Central memory CD8-positive, alpha-beta T cell (primary cell): ENCODE data around the gene MAGEA2.
"Not testable (repeated sequence)": the region's sequence is repeated elsewhere in the genome, so short reads cannot be mapped to it uniquely, and the experiment has no call there.

ENCODE experiments used
- ATAC-seq: fragments of 150-1000 bp; cut with Tn5 transposase; replicated peaks from 2 replicates; pipeline ENCODE4 v1.10.0; 2022; ENCODE audit warnings: mild to moderate bottlenecking, moderate FRiP score, moderate number of reproducible peaks; ENCODE audit not compliant: poor library complexity, severe bottlenecking; ENCODE audit errors: extremely low read depth
- DNase-seq, 2 donors: peaks; one replicate each; pipeline ENCODE4 v3.0.0; 2021; ENCODE audit warnings: low spot score in 2 of 2
- H3K27ac Mint-ChIP-seq: one replicate; pipeline ENCODE4 v1.8.0; 2022; ENCODE audit warnings: low read depth, mild to moderate bottlenecking, moderate library complexity, mixed read lengths
- H3K27me3 Mint-ChIP-seq: one replicate; pipeline ENCODE4 v1.8.0; 2022; ENCODE audit warnings: mixed read lengths
- H3K36me3 Mint-ChIP-seq: one replicate; pipeline ENCODE4 v1.8.0; 2022; ENCODE audit warnings: mild to moderate bottlenecking, moderate library complexity, mixed read lengths; ENCODE audit not compliant: insufficient read depth
- H3K4me1 Mint-ChIP-seq: one replicate; pipeline ENCODE4 v1.8.0; 2022; ENCODE audit warnings: mixed read lengths
- H3K4me3 Mint-ChIP-seq: one replicate; pipeline ENCODE4 v1.8.0; 2022; ENCODE audit warnings: mild to moderate bottlenecking, moderate library complexity, mixed read lengths
- H3K9me3 Mint-ChIP-seq: one replicate; pipeline ENCODE4 v1.8.0; 2022; ENCODE audit warnings: mixed read lengths

MAGEA2 gene

GRCh38 chrX:152735101-152735500 lies 18.5 kb downstream of the MAGEA2 start:
- Mint-ChIP-seq H3K27me3 (no peaks in the 10 kb centered on the region), H3K4me3 (no peak overlapping the region), H3K4me1 (no peaks in the 10 kb centered on the region), H3K27ac (no peak overlapping the region), H3K9me3 (no peaks in the 10 kb centered on the region), H3K36me3 (no peaks in the 10 kb centered on the region)
- ATAC-seq, result no peak
- DNase-seq, result no peak

GRCh38 chrX:152734143-152734858 lies 19.3 kb downstream of the MAGEA2 start:
- H3K4me1 Mint-ChIP-seq, H3K4me3 Mint-ChIP-seq, ATAC-seq, H3K36me3 Mint-ChIP-seq, H3K27me3 Mint-ChIP-seq, DNase-seq, H3K27ac Mint-ChIP-seq, H3K9me3 Mint-ChIP-seq: not testable (repeated sequence)

GRCh38 chrX:152733261-152733975 lies 20.2 kb downstream of the MAGEA2 start, which contains the start of the genes CSAG1 and MAGEA12:
CSAG1 (minus strand) TSS chrX:152733721; CDS start chrX:152732460, 1,261 bp downstream.
MAGEA12 (plus strand) TSS chrX:152733757; CDS start chrX:152736162, 2,405 bp downstream.
- Mint-ChIP-seq H3K4me3 (no peak within 1 kb of the TSS), H3K9me3 (no peaks in the 10 kb centered on the region), H3K27ac (no peak within 1 kb of the TSS), H3K4me1 (no peaks in the 10 kb centered on the region), H3K36me3 (no peaks in the 10 kb centered on the region), H3K27me3 (no peaks in the 10 kb centered on the region)
- ATAC-seq, result no peak
- no peak for DNase-seq

- H3K4me1 Mint-ChIP-seq, result no peaks in the 10 kb centered on the region
- DNase-seq (no peak), ATAC-seq (no peak)
- no peak overlapping the region for H3K27ac Mint-ChIP-seq
- no peak overlapping the region for H3K4me3 Mint-ChIP-seq
- H3K9me3 Mint-ChIP-seq, result no peaks in the 10 kb centered on the region
- H3K36me3 Mint-ChIP-seq, result no peaks in the 10 kb centered on the region
- H3K27me3 Mint-ChIP-seq, result peaks cover 13% of the 10 kb centered on the region
Measured at GRCh38 chrX:152725409-152725808, 28.2 kb downstream of the MAGEA2 start.

GRCh38 chrX:152713815-152714787 lies 39.5 kb downstream of the MAGEA2 start, which contains the start of gene MAGEA2B:
MAGEA2B (plus strand) TSS chrX:152714628; CDS start chrX:152717107, 2,479 bp downstream.
- H3K4me3 Mint-ChIP-seq, DNase-seq, H3K27me3 Mint-ChIP-seq, H3K27ac Mint-ChIP-seq, H3K4me1 Mint-ChIP-seq, ATAC-seq, H3K36me3 Mint-ChIP-seq, H3K9me3 Mint-ChIP-seq: not testable (repeated sequence)

GRCh38 chrX:152713195-152713594 lies 40.4 kb downstream of the MAGEA2 start:
- not testable (repeated sequence) for H3K4me1 Mint-ChIP-seq, DNase-seq, ATAC-seq, H3K36me3 Mint-ChIP-seq, H3K9me3 Mint-ChIP-seq, H3K27me3 Mint-ChIP-seq, H3K27ac Mint-ChIP-seq, H3K4me3 Mint-ChIP-seq

GRCh38 chrX:152709173-152709572 lies 44.5 kb downstream of the MAGEA2 start, which contains the start of gene CSAG2:
CSAG2 (minus strand) TSS chrX:152709273; CDS start chrX:152709112, 161 bp downstream.
- not testable (repeated sequence) for H3K4me3 Mint-ChIP-seq, DNase-seq, H3K9me3 Mint-ChIP-seq, H3K4me1 Mint-ChIP-seq, H3K36me3 Mint-ChIP-seq, H3K27ac Mint-ChIP-seq, ATAC-seq, H3K27me3 Mint-ChIP-seq

GRCh38 chrX:152706500-152706899 lies 47.1 kb downstream of the MAGEA2 start:
- H3K27ac Mint-ChIP-seq, ATAC-seq, DNase-seq: not testable (repeated sequence)

GRCh38 chrX:152700390-152700789 lies 53.3 kb downstream of the MAGEA2 start:
- H3K9me3 Mint-ChIP-seq, H3K4me1 Mint-ChIP-seq, H3K27ac Mint-ChIP-seq, DNase-seq, H3K36me3 Mint-ChIP-seq, H3K4me3 Mint-ChIP-seq, H3K27me3 Mint-ChIP-seq, ATAC-seq: not testable (repeated sequence)

More at GRCh38 chrX:152706500-152706899, 47.1 kb downstream of the MAGEA2 start:
- H3K4me3 Mint-ChIP-seq, H3K9me3 Mint-ChIP-seq, H3K4me1 Mint-ChIP-seq, H3K36me3 Mint-ChIP-seq, H3K27me3 Mint-ChIP-seq: not testable (repeated sequence)
